Measurements from ENCODE around the gene UCMA. TPM values are rescaled to one million over a fixed set of nuclear protein-coding genes. Genes with fewer than 3 reads are reported as not detected.
"Not testable (repeated sequence)": the region's sequence is repeated elsewhere in the genome, so short reads cannot be mapped to it uniquely, and the experiment has no call there.

Gene UCMA
- total RNA-seq (not detected), polyA plus RNA-seq (not detected)
- long read RNA-seq, donor 1 = 0 reads
- long read RNA-seq, donor 2 = 0 reads
- long read RNA-seq, donor 3 = 0 reads

- ATAC-seq (no peak), DNase-seq (no peak)
- no peak within 1 kb of the TSS for H3K4me3 ChIP-seq
- no peaks in the 10 kb centered on the region for H3K36me3 ChIP-seq
- WGBS, 2 donors = 40 to 45% methylated on average over 10 of the region's 10 CpGs
- TF ChIP-seq CTCF (IDR thresholded peaks at IDR 0.05) = no peak
- H3K4me1 ChIP-seq = no peaks in the 10 kb centered on the region
- H3K9me3 ChIP-seq = no peaks in the 10 kb centered on the region
- intact Hi-C loops (cut with DNase I) = no loop called here
- H3K27ac ChIP-seq = no peak within 1 kb of the TSS
- H3K27me3 ChIP-seq = peaks cover 0 to 31% (median 14%) of the 10 kb centered on the region in 7 donors
Observed at GRCh38 chr10:13234172-13234571, at the start of gene UCMA. Gene UCMA (minus strand): TSS chr10:13234374. CDS start chr10:13234258, 116 bp downstream.

GRCh38 chr10:13282348-13282747 lies 48.2 kb upstream of the UCMA start:
- 93 to 95% methylated on average over 6 of the region's 6 CpGs for WGBS, 2 donors
- intact Hi-C loops (cut with DNase I); ATAC-seq; H3K27ac ChIP-seq; H3K4me1 ChIP-seq; H3K27me3 ChIP-seq; DNase-seq; H3K4me3 ChIP-seq; H3K9me3 ChIP-seq: not testable (repeated sequence)
- H3K36me3 ChIP-seq = peaks cover 0 to 100% (median 54%) of the 10 kb centered on the region in 9 donors

- ATAC-seq = no peak
- H3K27ac ChIP-seq = no peak overlapping the region
- no peak for DNase-seq
- no peaks in the 10 kb centered on the region for H3K27me3 ChIP-seq
- no peak overlapping the region for H3K4me3 ChIP-seq
- TF ChIP-seq CTCF (IDR thresholded peaks at IDR 0.05) = peak in 4 of 9 donors; percentile 14 to 24 (median 19)
- H3K36me3 ChIP-seq = peaks cover 0 to 48% (median 36%) of the 10 kb centered on the region in 9 donors
- intact Hi-C loops (cut with DNase I) = no loop called here
- peaks cover 0 to 12% (median 0%) of the 10 kb centered on the region in 9 donors for H3K4me1 ChIP-seq
- no peaks in the 10 kb centered on the region for H3K9me3 ChIP-seq
- 50 to 58% methylated on average over 4 of the region's 4 CpGs for WGBS, 2 donors
Observed at GRCh38 chr10:13276749-13277365, 42.7 kb upstream of the UCMA start.

- H3K9me3 ChIP-seq; DNase-seq; H3K4me3 ChIP-seq; H3K27me3 ChIP-seq; intact Hi-C loops (cut with DNase I); H3K27ac ChIP-seq; ATAC-seq: not testable (repeated sequence)
- Histone ChIP-seq H3K36me3 (peaks cover 0 to 41% (median 29%) of the 10 kb centered on the region in 9 donors), H3K4me1 (peaks cover 0 to 12% (median 0%) of the 10 kb centered on the region in 9 donors)
- 98% methylated on average over 11 of the region's 11 CpGs for WGBS, 2 donors
Observed at GRCh38 chr10:13276146-13276545, 42.0 kb upstream of the UCMA start.

GRCh38 chr10:13272164-13272571 lies 38.0 kb upstream of the UCMA start:
- Histone ChIP-seq H3K27ac (peak overlapping the region in 2 of 10 donors; percentile 35 to 54), H3K9me3 (peaks cover 0 to 4% (median 0%) of the 10 kb centered on the region in 11 donors), H3K36me3 (peaks cover 0 to under 1% (median 0%) of the 10 kb centered on the region in 9 donors), H3K4me3 (no peak overlapping the region), H3K27me3 (no peaks in the 10 kb centered on the region), H3K4me1 (peaks cover 0 to 12% (median 0%) of the 10 kb centered on the region in 9 donors)
- no peak for TF ChIP-seq CTCF (IDR thresholded peaks at IDR 0.05)
- intact Hi-C loops (cut with DNase I) = no loop called here
- ATAC-seq (peak; percentile 44 to 83 (median 66)), DNase-seq (peak; percentile 40 to 51)
- 57 to 67% methylated on average over 12 of the region's 12 CpGs for WGBS, 2 donors

Data from heart right ventricle (tissue), 16 donors.